Panc1 (cell line): Measurements from ENCODE around the gene FBXL14. TPM values are rescaled to one million over a fixed set of nuclear protein-coding genes. Genes with fewer than 3 reads are reported as not detected.

Experiments used
- ATAC-seq: fragments of 200-7000 bp; cut with Tn5 transposase; 2 replicates; pipeline ENCODE4 v1.9.1; 2020; ENCODE audit warnings: mild to moderate bottlenecking, moderate library complexity
- BruUV-seq: library from RNA; stranded (reverse); fragments of 400-500 nt; replicated peaks from 2 replicates; lab custom pipeline; 2021; lab: Mats Ljungman, UMichigan
- CTCF ChIA-PET: fragments of 300-600 bp; sonication (Branson Sonifier 250); formaldehyde crosslinking; loops from one replicate; lab custom pipeline; 2022; ENCODE audit warnings: antibody characterized with exemption; lab: Charles Lee
- POLR2A ChIA-PET: fragments of 300-600 bp; sonication (Branson Sonifier 250); formaldehyde crosslinking; loops from one replicate; lab custom pipeline; 2022; ENCODE audit warnings: antibody characterized with exemption; lab: Charles Lee
- DNase-seq: peaks from one replicate; pipeline ENCODE4 v3.0.0-alpha.2; 2010; ENCODE audit warnings: low read depth, low spot score
- H3K27ac ChIP-seq: 2 replicates; pipeline ENCODE4 v1.5.1; 2011; ENCODE audit warnings: mild to moderate bottlenecking, low read length, inconsistent platforms
- H3K27me3 ChIP-seq: fragments of 200-500 bp; sonication (Bioruptor generic); 2 replicates; pipeline ENCODE4 v1.6.0; 2014; ENCODE audit warnings: low read length, inconsistent platforms; ENCODE audit not compliant: control insufficient read depth, insufficient read depth
- H3K36me3 ChIP-seq: fragments of 200-500 bp; sonication (Bioruptor generic); 2 replicates; pipeline ENCODE4 v1.5.1; 2014; ENCODE audit warnings: inconsistent platforms, mild to moderate bottlenecking, low read length, moderate library complexity; ENCODE audit not compliant: control insufficient read depth, insufficient read depth
- H3K4me1 ChIP-seq: 2 replicates; pipeline ENCODE4 v1.5.1; 2011; ENCODE audit warnings: inconsistent platforms, mild to moderate bottlenecking, low read length, moderate library complexity; ENCODE audit not compliant: control insufficient read depth, insufficient read depth
- H3K4me3 ChIP-seq, 2 experiments: 2 replicates each; pipeline ENCODE4 v1.5.1; 2011 to 2012; ENCODE audit warnings: low read depth in 2 of 2, low read length in 2 of 2, mild to moderate bottlenecking in 2 of 2, inconsistent platforms in 1 of 2, moderate library complexity in 1 of 2
- H3K9me3 ChIP-seq: fragments of 200-500 bp; sonication (Bioruptor generic); 2 replicates; pipeline ENCODE4 v1.5.1; 2014; ENCODE audit warnings: low read depth, mild to moderate bottlenecking, inconsistent platforms, low read length, moderate library complexity; ENCODE audit not compliant: control insufficient read depth, insufficient read depth
- CTCF ChIP-seq: fragments of 450-650 bp; IDR thresholded peaks from 2 replicates; pipeline ENCODE4 v1.5.1; 2017; ENCODE audit warnings: mild to moderate bottlenecking
- POLR2AphosphoS5 ChIP-seq: IDR thresholded peaks from 2 replicates; pipeline ENCODE4 v1.6.1; 2012; ENCODE audit warnings: mild to moderate bottlenecking, low read depth, low read length, moderate library complexity
- SIN3A ChIP-seq: IDR thresholded peaks from 2 replicates; pipeline ENCODE4 v1.6.1; 2012; ENCODE audit warnings: low read depth, mild to moderate bottlenecking, low read length, moderate library complexity, borderline replicate concordance; ENCODE audit not compliant: insufficient read depth
- TCF7L2 ChIP-seq: IDR thresholded peaks from 2 replicates; pipeline ENCODE4 v1.6.1; 2011; ENCODE audit warnings: mild to moderate bottlenecking, low read depth, low read length, inconsistent platforms
- in situ Hi-C: cut with HindIII; loops from 2 replicates; pipeline ENCODE4 v1.10.0; 2016; ENCODE audit warnings: low sequenced_read_pairs, low pct_unique_long_range_greater_than_20kb
- intact Hi-C: fragments of 100-400 bp; cut with micrococcal nuclease; formaldehyde crosslinking; loops from one replicate; pipeline ENCODE4 v1.10.0; 2022; ENCODE audit not compliant: unreplicated experiment
- total RNA-seq: library from RNA; stranded (reverse); gene quantifications from one replicate; pipeline ENCODE4 v1.2.1, GENCODE V29; 2021; ENCODE audit not compliant: unreplicated experiment
- TF ChIP-seq, protein P1 (sequence below), 2 experiments: IDR thresholded peaks; 2 replicates each; pipeline ENCODE4 v1.6.1; 2011 to 2012; ENCODE audit warnings: low read depth in 2 of 2, control low read depth in 1 of 2, low read length in 1 of 2, mild to moderate bottlenecking in 1 of 2, moderate library complexity in 1 of 2; ENCODE audit not compliant: insufficient read depth in 1 of 2

FBXL14 gene
- total RNA-seq, 1 experiment from 2014 or later: 15.1 TPM

DNA sequence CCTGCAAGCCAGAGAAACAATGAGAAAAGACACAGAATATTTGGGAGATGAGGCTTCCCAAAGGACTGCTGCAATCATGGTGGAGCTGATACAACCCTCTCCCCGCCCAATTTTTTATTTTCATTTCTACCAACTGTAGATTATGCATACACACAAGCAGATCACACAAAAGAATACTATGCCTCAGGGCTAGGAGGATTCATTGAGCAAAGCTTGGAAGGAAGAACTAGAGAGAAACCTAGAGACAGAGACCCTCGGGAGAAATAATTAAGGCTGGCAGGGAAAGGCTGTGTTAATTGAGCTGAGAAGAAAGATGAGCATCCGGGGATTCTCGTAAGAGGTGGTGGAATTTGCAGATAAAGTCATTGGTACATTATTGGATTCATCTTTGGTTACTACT, 24.8 kb upstream of the FBXL14 start:
- DNase-seq: no peak
- no TSS peak for BruUV-seq
- intact Hi-C loops (no loop called here), in situ Hi-C loops (no loop called here)
- CTCF ChIA-PET: no interaction called here
- POLR2A ChIA-PET: no interaction called here
- no peak overlapping the region for H3K4me3 ChIP-seq
- H3K27me3 ChIP-seq: no peaks in the 10 kb centered on the region
- ATAC-seq: no peak
- no peaks in the 10 kb centered on the region for H3K9me3 ChIP-seq
- no peak overlapping the region for H3K27ac ChIP-seq
- peaks cover 4% of the 10 kb centered on the region; the same call in 1 of the 2 replicates for H3K4me1 ChIP-seq
- H3K36me3 ChIP-seq: no peaks in the 10 kb centered on the region
- no peak for TF ChIP-seq POLR2AphosphoS5
- no peak for TF ChIP-seq CTCF
- TF ChIP-seq, protein P1, sequence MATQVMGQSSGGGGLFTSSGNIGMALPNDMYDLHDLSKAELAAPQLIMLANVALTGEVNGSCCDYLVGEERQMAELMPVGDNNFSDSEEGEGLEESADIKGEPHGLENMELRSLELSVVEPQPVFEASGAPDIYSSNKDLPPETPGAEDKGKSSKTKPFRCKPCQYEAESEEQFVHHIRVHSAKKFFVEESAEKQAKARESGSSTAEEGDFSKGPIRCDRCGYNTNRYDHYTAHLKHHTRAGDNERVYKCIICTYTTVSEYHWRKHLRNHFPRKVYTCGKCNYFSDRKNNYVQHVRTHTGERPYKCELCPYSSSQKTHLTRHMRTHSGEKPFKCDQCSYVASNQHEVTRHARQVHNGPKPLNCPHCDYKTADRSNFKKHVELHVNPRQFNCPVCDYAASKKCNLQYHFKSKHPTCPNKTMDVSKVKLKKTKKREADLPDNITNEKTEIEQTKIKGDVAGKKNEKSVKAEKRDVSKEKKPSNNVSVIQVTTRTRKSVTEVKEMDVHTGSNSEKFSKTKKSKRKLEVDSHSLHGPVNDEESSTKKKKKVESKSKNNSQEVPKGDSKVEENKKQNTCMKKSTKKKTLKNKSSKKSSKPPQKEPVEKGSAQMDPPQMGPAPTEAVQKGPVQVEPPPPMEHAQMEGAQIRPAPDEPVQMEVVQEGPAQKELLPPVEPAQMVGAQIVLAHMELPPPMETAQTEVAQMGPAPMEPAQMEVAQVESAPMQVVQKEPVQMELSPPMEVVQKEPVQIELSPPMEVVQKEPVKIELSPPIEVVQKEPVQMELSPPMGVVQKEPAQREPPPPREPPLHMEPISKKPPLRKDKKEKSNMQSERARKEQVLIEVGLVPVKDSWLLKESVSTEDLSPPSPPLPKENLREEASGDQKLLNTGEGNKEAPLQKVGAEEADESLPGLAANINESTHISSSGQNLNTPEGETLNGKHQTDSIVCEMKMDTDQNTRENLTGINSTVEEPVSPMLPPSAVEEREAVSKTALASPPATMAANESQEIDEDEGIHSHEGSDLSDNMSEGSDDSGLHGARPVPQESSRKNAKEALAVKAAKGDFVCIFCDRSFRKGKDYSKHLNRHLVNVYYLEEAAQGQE (IDR thresholded peaks at IDR 0.05; ENCODE audit: insufficient read depth in 1 of 2, low read depth in 2 of 2, low read length in 1 of 2): no peak
- no peak for TF ChIP-seq SIN3A
- TF ChIP-seq TCF7L2: no peak

GRCh38 chr12:1618489-1618888, 24.1 kb upstream of the FBXL14 start:
- intact Hi-C loops (no loop called here), in situ Hi-C loops (no loop called here)
- CTCF ChIA-PET: no interaction called here
- Histone ChIP-seq H3K4me1 (peaks cover 4% of the 10 kb centered on the region; the same call in 1 of the 2 replicates), H3K27me3 (no peaks in the 10 kb centered on the region), H3K36me3 (no peaks in the 10 kb centered on the region), H3K4me3 (no peak overlapping the region), H3K9me3 (no peaks in the 10 kb centered on the region), H3K27ac (no peak overlapping the region)
- BruUV-seq: no TSS peak
- POLR2A ChIA-PET: no interaction called here
- TF ChIP-seq POLR2AphosphoS5 (no peak), TCF7L2 (no peak), CTCF (no peak), SIN3A (no peak)
- TF ChIP-seq, protein P1 (IDR thresholded peaks at IDR 0.05; ENCODE audit: insufficient read depth in 1 of 2, low read depth in 2 of 2, low read length in 1 of 2): no peak
- DNase-seq (no peak), ATAC-seq (no peak)
